MM.1S (cell line): ENCODE data around the gene HIP1.

Experiments used
- CTCF ChIP-seq: fragments of 300-600 bp; sonication (generic); IDR thresholded peaks from 2 replicates; pipeline ENCODE4 v1.5.1; 2016; ENCODE audit warnings: antibody characterized with exemption, low read length, mixed read lengths
- EZH2 ChIP-seq: fragments of 300-600 bp; sonication (generic); optimal IDR thresholded peaks from 2 replicates; pipeline ENCODE3; 2017; ENCODE audit warnings: low read depth, mild to moderate bottlenecking, antibody characterized with exemption, low read length, mixed read lengths
- EZH2phosphoT487 ChIP-seq: fragments of 300-600 bp; sonication (generic); IDR thresholded peaks from 2 replicates; pipeline ENCODE4 v1.6.1; 2018; ENCODE audit warnings: antibody characterized with exemption, low read length

- TF ChIP-seq CTCF (no peak), EZH2phosphoT487 (no peak), EZH2 (no peak)
Measured at GRCh38 chr7:75579899-75580298, 158.8 kb downstream of the HIP1 start.
